ENCODE measurements around the gene TPRN.

The TPRN gene

DNA sequence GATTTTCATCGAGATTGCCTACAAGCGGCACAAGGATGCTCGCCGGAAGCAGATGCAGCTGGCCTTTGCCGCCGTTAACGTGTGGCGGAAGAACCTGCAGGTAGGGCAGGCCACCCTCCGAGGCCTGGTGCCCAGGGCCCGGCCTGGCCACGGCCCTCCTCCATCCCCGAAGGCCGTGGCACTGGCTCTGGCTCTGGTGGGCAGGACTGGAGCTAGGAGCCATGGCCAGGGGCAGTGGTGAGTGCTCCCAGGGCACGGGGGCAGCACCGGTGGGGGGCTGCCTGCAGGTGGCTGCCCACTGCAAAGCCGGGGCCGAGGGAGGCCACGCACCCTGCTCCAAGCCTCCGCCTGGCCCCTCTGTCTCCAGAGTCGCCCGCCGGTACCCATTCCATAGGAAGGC lies 36.7 kb downstream of the TPRN start:
- TF ChIP-seq, protein P1, sequence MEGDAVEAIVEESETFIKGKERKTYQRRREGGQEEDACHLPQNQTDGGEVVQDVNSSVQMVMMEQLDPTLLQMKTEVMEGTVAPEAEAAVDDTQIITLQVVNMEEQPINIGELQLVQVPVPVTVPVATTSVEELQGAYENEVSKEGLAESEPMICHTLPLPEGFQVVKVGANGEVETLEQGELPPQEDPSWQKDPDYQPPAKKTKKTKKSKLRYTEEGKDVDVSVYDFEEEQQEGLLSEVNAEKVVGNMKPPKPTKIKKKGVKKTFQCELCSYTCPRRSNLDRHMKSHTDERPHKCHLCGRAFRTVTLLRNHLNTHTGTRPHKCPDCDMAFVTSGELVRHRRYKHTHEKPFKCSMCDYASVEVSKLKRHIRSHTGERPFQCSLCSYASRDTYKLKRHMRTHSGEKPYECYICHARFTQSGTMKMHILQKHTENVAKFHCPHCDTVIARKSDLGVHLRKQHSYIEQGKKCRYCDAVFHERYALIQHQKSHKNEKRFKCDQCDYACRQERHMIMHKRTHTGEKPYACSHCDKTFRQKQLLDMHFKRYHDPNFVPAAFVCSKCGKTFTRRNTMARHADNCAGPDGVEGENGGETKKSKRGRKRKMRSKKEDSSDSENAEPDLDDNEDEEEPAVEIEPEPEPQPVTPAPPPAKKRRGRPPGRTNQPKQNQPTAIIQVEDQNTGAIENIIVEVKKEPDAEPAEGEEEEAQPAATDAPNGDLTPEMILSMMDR (IDR thresholded peaks at IDR 0.05; ENCODE audit: insufficient read depth, low read length, missing control alignments): no peak
- DNase-seq (ENCODE audit: low read depth, low spot score): no peak
- ChIA-PET POLR2A (interaction anchor here (1.8 kb wide), 1 partner anchor 77 kb away, joined by 6 read pairs; the partner anchor contains the start of gene TUBB4B), CTCF (interaction anchor here (0.5 kb wide), 1 partner anchor 98 kb away, joined by 3 read pairs; no protein-coding TSS in a partner anchor)
- H3K4me3 ChIP-seq (ENCODE audit: low read depth, low read length): no peak overlapping the region

DNA sequence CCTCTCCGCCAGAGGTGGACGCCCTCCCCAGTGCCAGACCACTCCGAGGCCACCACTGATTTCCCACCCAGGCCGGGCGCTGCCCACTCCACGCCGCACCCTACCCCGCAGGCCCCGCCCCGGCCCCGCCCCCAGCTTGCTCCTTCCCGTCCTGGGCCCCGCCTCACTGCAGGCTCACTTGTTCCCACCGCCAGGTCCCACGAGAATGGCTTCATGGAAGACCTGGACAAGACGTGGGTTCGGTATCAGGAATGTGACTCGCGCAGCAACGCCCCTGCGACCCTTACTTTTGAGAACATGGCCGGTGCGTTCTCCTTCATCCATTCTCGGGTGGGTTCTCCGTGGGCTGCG lies 37.2 kb downstream of the TPRN start:
- ChIA-PET CTCF (interaction anchor here (1.2 kb wide), 1 partner anchor 61 kb away, joined by 3 read pairs; no protein-coding TSS in a partner anchor), POLR2A (interaction anchor here (1.8 kb wide), 1 partner anchor 78 kb away, joined by 6 read pairs; the partner anchor contains the start of gene TUBB4B)
- H3K4me3 ChIP-seq (ENCODE audit: low read depth, low read length): peak overlapping the region; percentile 37
- TF ChIP-seq, protein P1 (IDR thresholded peaks at IDR 0.05; ENCODE audit: insufficient read depth, low read length, missing control alignments): no peak
- DNase-seq (ENCODE audit: low read depth, low spot score): no peak

DNA sequence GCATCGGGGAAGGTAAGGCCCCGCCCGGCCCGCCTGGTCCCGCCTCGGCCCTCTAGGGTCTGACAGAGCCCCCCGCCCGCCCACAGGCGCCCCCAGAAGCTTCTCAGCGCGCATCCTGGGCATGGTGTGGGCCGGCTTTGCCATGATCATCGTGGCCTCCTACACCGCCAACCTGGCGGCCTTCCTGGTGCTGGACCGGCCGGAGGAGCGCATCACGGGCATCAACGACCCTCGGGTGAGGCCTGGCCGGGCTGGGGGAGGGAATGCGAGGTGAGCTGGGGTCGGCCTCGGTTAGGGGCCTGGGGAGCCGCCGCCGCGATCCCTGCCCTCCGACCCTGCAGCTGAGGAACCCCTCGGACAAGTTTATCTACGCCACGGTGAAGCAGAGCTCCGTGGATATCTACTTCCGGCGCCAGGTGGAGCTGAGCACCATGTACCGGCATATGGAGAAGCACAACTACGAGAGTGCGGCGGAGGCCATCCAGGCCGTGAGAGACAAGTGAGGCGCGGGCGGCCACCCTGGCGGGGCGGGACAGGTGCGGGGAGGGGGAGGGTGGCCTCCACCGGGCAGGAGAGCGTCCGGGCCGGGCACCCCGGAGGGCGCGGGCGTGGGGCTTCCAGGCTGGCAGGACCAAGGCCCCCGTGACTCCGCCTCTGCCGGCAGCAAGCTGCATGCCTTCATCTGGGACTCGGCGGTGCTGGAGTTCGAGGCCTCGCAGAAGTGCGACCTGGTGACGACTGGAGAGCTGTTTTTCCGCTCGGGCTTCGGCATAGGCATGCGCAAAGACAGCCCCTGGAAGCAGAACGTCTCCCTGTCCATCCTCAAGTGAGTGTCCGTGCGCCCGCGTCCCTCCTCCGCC lies 37.8 kb downstream of the TPRN start:
- DNase-seq (ENCODE audit: low read depth, low spot score): no peak
- ChIA-PET CTCF (interaction anchor here (1.2 kb wide), 1 partner anchor 62 kb away, joined by 3 read pairs; no protein-coding TSS in a partner anchor), POLR2A (interaction anchor here (1.8 kb wide), 1 partner anchor 78 kb away, joined by 6 read pairs; the partner anchor contains the start of gene TUBB4B)
- TF ChIP-seq, protein P1 (IDR thresholded peaks at IDR 0.05; ENCODE audit: insufficient read depth, low read length, missing control alignments): no peak
- peak overlapping the region; percentile 37 for H3K4me3 ChIP-seq (ENCODE audit: low read depth, low read length)

DNA sequence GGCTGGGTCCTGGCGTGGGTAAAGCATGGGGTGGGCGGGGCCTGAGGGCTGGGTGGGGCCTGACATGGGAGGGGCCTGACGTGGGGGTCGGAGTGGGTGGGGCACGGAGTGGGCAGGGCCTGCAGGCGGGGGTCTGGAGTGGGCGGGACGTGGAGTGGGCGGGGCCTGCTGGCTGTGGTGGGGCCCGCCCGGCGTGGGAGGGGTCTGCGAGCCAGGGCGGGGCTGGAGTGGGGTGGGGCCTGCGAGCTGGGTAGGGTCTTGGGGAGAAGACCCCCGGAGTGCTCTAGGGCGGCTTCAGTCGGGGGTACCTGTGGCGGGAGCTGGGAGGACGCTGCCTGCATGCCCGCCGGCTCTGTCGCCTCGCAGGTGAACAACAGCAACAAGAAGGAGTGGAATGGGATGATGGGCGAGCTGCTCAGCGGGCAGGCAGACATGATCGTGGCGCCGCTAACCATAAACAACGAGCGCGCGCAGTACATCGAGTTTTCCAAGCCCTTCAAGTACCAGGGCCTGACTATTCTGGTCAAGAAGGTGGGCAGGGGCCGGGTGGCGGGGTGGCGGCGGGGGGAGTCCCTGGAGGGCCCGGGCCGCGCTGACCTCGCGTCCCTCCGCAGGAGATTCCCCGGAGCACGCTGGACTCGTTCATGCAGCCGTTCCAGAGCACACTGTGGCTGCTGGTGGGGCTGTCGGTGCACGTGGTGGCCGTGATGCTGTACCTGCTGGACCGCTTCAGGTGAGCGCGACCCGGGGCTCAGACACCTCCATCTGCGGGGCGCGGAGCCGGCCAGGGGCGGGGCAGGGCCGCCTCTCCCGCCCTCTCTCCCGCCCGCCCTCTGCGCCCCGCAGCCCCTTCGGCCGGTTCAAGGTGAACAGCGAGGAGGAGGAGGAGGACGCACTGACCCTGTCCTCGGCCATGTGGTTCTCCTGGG lies 38.7 kb downstream of the TPRN start:
- CTCF ChIA-PET: no interaction called here
- TF ChIP-seq, protein P1 (IDR thresholded peaks at IDR 0.05; ENCODE audit: insufficient read depth, low read length, missing control alignments): no peak
- POLR2A ChIA-PET: no interaction called here
- DNase-seq (ENCODE audit: low read depth, low spot score): no peak
- H3K4me3 ChIP-seq (ENCODE audit: low read depth, low read length): no peak overlapping the region

DNA sequence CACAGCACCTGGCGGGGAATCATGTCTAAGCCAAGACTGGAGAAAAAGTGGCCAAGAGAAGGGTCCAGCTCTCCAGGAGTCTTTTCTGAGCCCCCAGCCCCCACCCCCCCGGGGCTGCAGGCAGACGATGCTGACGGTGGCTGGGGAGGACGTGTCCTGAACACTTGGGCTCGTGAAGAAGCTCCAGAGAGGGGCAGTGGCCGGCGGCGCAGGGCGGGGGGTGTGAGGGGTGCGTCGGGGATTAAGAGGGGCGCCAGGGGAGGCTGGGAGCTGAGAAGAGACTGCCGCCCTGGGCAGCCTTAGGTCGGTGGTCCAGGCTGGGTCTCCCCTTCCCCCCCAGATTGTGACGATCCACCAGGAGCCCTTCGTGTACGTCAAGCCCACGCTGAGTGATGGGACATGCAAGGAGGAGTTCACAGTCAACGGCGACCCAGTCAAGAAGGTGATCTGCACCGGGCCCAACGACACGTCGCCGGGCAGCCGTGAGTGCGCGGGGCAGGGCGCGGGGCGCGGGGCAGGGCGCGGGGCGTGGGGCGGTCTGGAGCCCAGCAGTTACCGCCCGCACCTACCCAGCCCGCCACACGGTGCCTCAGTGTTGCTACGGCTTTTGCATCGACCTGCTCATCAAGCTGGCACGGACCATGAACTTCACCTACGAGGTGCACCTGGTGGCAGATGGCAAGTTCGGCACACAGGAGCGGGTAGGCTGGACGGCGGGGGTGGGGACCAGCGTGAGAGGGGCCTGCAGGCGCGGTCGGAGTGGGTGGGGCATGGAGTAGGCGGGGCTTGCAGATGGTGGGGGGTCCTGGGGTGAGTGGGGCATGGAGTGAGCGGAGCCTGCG lies 39.6 kb downstream of the TPRN start:
- CTCF ChIA-PET: no interaction called here
- TF ChIP-seq, protein P1 (IDR thresholded peaks at IDR 0.05; ENCODE audit: insufficient read depth, low read length, missing control alignments): no peak
- DNase-seq (ENCODE audit: low read depth, low spot score): no peak
- no peak overlapping the region for H3K4me3 ChIP-seq (ENCODE audit: low read depth, low read length)
- POLR2A ChIA-PET: no interaction called here

Data from AG04449 (cell line).